ES-I3 (cell line): ENCODE measurements around the gene COX5B.

Experiments used
- H3K36me3 ChIP-seq: 2 replicates; pipeline ENCODE4 v1.6.1; 2013; ENCODE audit warnings: mild to moderate bottlenecking, low read length, control low read depth, moderate library complexity; ENCODE audit not compliant: insufficient read depth
- H3K4me1 ChIP-seq: 2 replicates; pipeline ENCODE4 v1.6.1; 2013; ENCODE audit warnings: mild to moderate bottlenecking, control low read depth, low read length; ENCODE audit not compliant: insufficient read depth
- H3K9ac ChIP-seq: 2 replicates; pipeline ENCODE4 v1.6.1; 2013; ENCODE audit warnings: low read depth, mild to moderate bottlenecking, low read length, moderate library complexity
- H3K9me3 ChIP-seq: 2 replicates; pipeline ENCODE4 v1.6.1; 2013; ENCODE audit warnings: mild to moderate bottlenecking, low read length, moderate library complexity; ENCODE audit not compliant: control insufficient read depth, insufficient read depth

Gene COX5B

GRCh38 chr2:97644023-97644717 lies 1.7 kb upstream of the COX5B start:
- Histone ChIP-seq H3K9ac (peak overlapping the region; percentile 88; the same call in 1 of the 2 replicates), H3K36me3 (peaks cover 16% of the 10 kb centered on the region), H3K9me3 (no peaks in the 10 kb centered on the region)

GRCh38 chr2:97645112-97645694 lies 659 bp upstream of the COX5B start:
- H3K4me1 ChIP-seq, result no peaks in the 10 kb centered on the region

More at GRCh38 chr2:97644023-97644717, 1.7 kb upstream of the COX5B start:
- no peaks in the 10 kb centered on the region for H3K4me1 ChIP-seq

GRCh38 chr2:97646977-97647376 lies 1.1 kb downstream of the COX5B start:
- no peaks in the 10 kb centered on the region for H3K4me1 ChIP-seq
- peak overlapping the region; percentile 88; the same call in 1 of the 2 replicates for H3K9ac ChIP-seq
- no peaks in the 10 kb centered on the region for H3K9me3 ChIP-seq
- peaks cover 16% of the 10 kb centered on the region for H3K36me3 ChIP-seq

More at GRCh38 chr2:97645112-97645694, 659 bp upstream of the COX5B start:
- no peaks in the 10 kb centered on the region for H3K9me3 ChIP-seq
- H3K36me3 ChIP-seq, result peaks cover 16% of the 10 kb centered on the region
- peak overlapping the region; percentile 88 for H3K9ac ChIP-seq

GRCh38 chr2:97651114-97651513 lies 5.3 kb downstream of the COX5B start:
- Histone ChIP-seq H3K36me3 (peaks cover 22% of the 10 kb centered on the region), H3K9me3 (peaks cover 4% of the 10 kb centered on the region; the same call in 1 of the 2 replicates), H3K4me1 (no peaks in the 10 kb centered on the region), H3K9ac (no peak overlapping the region)

GRCh38 chr2:97653473-97653872 lies 7.6 kb downstream of the COX5B start:
- Histone ChIP-seq H3K4me1 (no peaks in the 10 kb centered on the region), H3K9me3 (peaks cover 4% of the 10 kb centered on the region; the same call in 1 of the 2 replicates), H3K9ac (no peak overlapping the region), H3K36me3 (peaks cover 7% of the 10 kb centered on the region)

GRCh38 chr2:97653874-97654273 lies 8.0 kb downstream of the COX5B start:
- H3K4me1 ChIP-seq, result no peaks in the 10 kb centered on the region
- peaks cover 4% of the 10 kb centered on the region; the same call in 1 of the 2 replicates for H3K9me3 ChIP-seq
- H3K9ac ChIP-seq, result no peak overlapping the region
- peaks cover 6% of the 10 kb centered on the region for H3K36me3 ChIP-seq

- H3K4me1 ChIP-seq, result no peaks in the 10 kb centered on the region
- H3K9me3 ChIP-seq, result peaks cover 4% of the 10 kb centered on the region; the same call in 1 of the 2 replicates
- no peak overlapping the region for H3K9ac ChIP-seq
- H3K36me3 ChIP-seq, result peaks cover 6% of the 10 kb centered on the region
Measured at GRCh38 chr2:97654309-97654708, 8.4 kb downstream of the COX5B start.

GRCh38 chr2:97654791-97655190 lies 8.9 kb downstream of the COX5B start:
- Histone ChIP-seq H3K9me3 (peaks cover 4% of the 10 kb centered on the region; the same call in 1 of the 2 replicates), H3K36me3 (peaks cover 6% of the 10 kb centered on the region), H3K9ac (no peak overlapping the region), H3K4me1 (no peaks in the 10 kb centered on the region)

- Histone ChIP-seq H3K36me3 (peaks cover 6% of the 10 kb centered on the region), H3K9me3 (peaks cover 4% of the 10 kb centered on the region; the same call in 1 of the 2 replicates), H3K9ac (no peak overlapping the region), H3K4me1 (no peaks in the 10 kb centered on the region)
Measured at GRCh38 chr2:97656129-97656755, 10.4 kb downstream of the COX5B start.

- Histone ChIP-seq H3K4me1 (peaks cover 4% of the 10 kb centered on the region), H3K9ac (no peak overlapping the region), H3K36me3 (peaks cover 6% of the 10 kb centered on the region), H3K9me3 (peaks cover 4% of the 10 kb centered on the region; the same call in 1 of the 2 replicates)
Measured at GRCh38 chr2:97656905-97657587, 11.2 kb downstream of the COX5B start.

GRCh38 chr2:97657986-97658690 lies 12.3 kb downstream of the COX5B start:
- Histone ChIP-seq H3K9ac (no peak overlapping the region), H3K4me1 (peaks cover 9% of the 10 kb centered on the region), H3K9me3 (peaks cover 4% of the 10 kb centered on the region; the same call in 1 of the 2 replicates), H3K36me3 (peaks cover 6% of the 10 kb centered on the region)

- Histone ChIP-seq H3K36me3 (peaks cover 6% of the 10 kb centered on the region), H3K9me3 (peaks cover 3% of the 10 kb centered on the region; the same call in 1 of the 2 replicates), H3K9ac (no peak overlapping the region), H3K4me1 (peaks cover 9% of the 10 kb centered on the region)
Measured at GRCh38 chr2:97658691-97659157, 12.9 kb downstream of the COX5B start.

- H3K9ac ChIP-seq, result no peak overlapping the region
- peaks cover 1% of the 10 kb centered on the region for H3K36me3 ChIP-seq
- peaks cover 9% of the 10 kb centered on the region for H3K4me1 ChIP-seq
- no peaks in the 10 kb centered on the region for H3K9me3 ChIP-seq
Measured at GRCh38 chr2:97659256-97660043, 13.6 kb downstream of the COX5B start.
